GM21360 (cell line): ENCODE results near the gene SH2D4B.
"Not testable (repeated sequence)": the region's sequence is repeated elsewhere in the genome, so short reads cannot be mapped to it uniquely, and the experiment has no call there.

Experiments used
- ATAC-seq: cut with Tn5 transposase; IDR thresholded peaks from one replicate; pipeline ENCODE4 v1.9.1; 2021; ENCODE audit warnings: mild to moderate bottlenecking, moderate library complexity; ENCODE audit not compliant: unreplicated experiment

The SH2D4B gene

DNA sequence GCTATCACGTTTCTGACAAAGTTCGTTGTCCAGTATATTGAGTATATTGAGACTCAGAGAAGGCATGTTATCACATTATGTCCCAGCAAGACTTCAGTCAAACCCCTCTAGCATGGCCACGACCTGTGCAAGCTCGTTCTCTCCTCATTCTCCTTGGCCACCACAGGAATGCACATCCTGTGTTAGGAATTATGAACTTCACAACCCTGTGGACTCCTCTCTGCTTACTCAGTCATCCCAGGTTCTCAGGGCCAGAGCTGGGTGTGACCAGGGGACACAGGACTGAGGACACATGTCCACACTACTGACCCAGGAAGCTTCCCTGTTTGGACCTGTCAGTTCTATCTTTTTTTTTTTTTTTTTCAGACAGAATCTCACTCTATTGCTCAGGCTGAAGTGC, 4.4 kb downstream of the SH2D4B start:
- ATAC-seq = no peak

- ATAC-seq = no peak
Measured at GRCh38 chr10:80542652-80543318, 5.1 kb downstream of the SH2D4B start.

GRCh38 chr10:80543319-80543672, 5.6 kb downstream of the SH2D4B start:
- ATAC-seq = not testable (repeated sequence)

DNA sequence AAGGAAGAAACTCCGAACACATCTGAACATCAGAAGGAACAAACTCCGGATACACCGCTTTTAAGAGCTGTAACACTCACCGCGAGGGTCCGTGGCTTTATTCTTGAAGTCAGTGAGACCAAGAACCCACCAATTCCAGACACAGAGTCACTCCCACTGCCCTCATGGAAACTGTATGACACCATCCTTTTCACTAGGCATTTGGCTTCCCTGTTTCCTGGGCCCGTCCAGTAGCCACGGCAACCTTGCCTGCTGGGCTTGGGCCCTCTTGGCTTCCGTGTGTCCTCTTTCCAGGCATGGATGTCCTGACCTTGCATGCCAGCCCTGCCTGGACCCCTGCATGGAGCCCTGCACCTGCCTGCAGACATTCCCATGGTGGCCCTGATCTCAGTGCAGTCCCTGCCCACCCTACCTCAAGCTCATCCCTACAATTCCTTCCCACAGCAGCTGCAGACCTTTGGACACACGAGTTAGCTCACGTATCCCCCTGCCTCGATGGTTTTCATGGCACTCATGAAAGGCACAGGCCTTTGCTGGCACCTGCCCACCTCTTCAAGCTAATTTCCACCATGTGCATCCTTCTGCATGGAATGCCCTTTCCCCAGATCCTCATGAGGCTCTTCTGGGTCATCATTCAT, 6.7 kb downstream of the SH2D4B start:
- ATAC-seq = no peak

- no peak for ATAC-seq
Measured at GRCh38 chr10:80545258-80545881, 7.7 kb downstream of the SH2D4B start.

GRCh38 chr10:80552151-80552646, 14.5 kb downstream of the SH2D4B start:
- ATAC-seq = no peak

DNA sequence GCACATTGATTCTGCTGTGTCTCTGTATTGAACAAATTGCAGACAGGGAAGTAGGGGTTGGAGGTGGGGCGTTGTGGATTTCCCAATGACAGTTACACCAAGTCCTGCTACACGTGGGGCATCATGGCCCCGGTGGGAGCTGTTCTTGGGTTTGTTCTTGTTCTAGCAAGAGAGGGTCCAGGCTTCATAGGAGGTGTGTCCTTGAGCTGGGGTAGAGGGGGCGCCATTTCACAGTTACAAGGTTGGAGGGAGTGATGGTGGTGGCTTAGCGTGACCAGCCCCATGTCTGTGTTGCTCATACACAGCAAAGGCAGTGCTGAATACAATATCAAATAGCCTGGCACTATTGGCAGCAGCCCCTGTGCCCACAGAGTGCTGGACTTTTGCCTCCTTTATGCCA, 15.7 kb downstream of the SH2D4B start:
- ATAC-seq = no peak

- ATAC-seq = no peak
Measured at GRCh38 chr10:80554050-80554449, 16.3 kb downstream of the SH2D4B start.

- ATAC-seq = no peak
Measured at GRCh38 chr10:80555415-80555814, 17.7 kb downstream of the SH2D4B start.

DNA sequence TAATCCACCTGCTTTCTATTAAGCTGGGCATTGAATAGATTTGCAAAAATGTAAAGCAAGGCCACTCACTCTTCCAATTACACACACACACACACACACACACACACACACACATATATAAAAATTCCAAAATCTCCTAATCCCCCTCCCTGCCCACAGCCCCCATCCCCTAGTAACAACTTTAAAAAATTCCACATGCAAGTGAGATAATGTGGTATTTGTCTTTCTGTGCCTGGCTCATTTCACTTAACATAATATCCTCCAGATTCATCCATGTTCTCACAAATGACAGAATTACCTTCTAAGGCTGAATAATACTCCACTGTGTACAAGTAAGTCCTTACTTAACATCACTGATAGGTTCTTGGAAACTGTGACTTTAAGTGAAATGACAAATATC, 24.2 kb downstream of the SH2D4B start:
- ATAC-seq = no peak

GRCh38 chr10:80567292-80567691, 29.6 kb downstream of the SH2D4B start:
- no peak for ATAC-seq

GRCh38 chr10:80569131-80569895, 31.6 kb downstream of the SH2D4B start:
- no peak for ATAC-seq

- ATAC-seq = no peak
Measured at GRCh38 chr10:80571352-80571751, 33.6 kb downstream of the SH2D4B start.

GRCh38 chr10:80579181-80579763, 41.6 kb downstream of the SH2D4B start:
- no peak for ATAC-seq

DNA sequence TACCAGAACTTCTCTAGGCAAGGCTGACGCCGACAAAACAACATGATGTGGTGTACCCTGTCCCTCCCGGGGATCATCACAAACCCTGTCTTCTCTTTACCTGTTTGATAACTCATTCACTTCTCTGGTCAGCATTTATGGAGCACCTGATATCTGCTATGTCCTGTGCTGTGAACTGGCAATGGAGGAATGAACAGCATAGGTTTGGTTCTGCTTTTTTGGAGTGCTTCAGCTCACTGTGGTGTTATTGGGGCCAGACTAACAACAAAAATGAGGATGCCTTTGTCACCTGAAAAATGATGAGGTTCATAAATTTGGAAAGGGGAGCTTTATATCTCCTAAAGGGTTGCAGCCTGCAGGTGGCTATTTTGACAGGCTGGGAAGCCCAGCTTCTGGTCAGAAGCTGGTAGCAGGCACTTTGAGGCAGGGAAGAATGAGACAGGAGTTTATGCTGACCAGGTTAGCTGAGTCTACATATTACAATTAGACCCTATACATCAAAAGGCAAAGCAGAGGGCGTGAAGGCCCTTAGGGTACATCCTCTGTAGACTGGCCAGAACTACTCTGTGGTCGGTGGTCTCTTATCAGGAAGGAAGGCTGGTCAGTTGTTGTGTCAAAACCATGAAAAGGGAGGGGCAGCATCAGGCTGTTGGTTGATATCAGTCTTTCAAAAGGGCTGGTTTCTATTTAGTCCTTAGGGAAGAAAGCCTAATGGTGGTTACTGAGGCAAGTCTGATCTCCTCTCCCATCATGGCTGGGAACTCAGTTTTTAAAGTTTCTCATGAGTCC, 42.3 kb downstream of the SH2D4B start:
- ATAC-seq = no peak

DNA sequence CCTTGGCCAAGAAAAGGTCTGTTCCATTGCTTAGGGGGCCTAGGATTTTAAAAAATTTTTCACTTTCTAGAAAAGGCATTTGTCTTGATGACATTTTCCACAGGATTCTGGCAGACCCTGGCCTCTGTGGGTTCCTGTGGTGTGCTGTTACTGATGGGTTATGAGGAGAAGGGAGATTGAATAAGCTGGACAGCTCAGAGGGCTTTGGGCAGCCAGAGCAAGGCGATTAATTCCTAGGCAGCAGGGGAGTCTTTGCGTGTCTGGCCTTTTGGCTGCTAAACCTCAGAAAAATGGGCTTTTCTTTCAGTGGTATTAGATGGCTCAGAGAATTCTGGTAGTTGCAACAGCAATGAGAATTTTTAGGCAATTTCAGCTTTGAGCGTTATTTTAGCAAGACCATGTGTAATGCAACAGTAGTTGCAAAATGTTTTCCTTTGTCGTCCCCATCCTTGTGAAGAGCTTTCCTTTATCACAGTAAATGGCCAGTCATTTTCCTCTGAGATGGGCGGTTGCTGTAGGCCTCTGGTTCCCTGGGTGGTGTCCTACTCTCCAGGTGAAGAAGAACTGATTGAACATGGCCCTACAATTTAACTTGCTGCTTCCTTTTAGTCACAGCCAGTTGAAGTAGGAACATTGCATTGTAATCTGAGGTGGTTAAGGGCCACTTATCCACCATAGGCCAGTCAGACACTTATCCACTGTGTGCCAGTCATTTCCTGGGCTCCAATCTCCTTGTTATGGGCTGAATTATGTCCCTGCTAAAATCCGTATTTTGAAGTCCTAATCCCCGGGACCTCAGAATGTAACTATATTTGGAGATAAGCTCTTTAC, 43.2 kb downstream of the SH2D4B start:
- ATAC-seq = no peak

GRCh38 chr10:80581469-80581835, 43.8 kb downstream of the SH2D4B start:
- ATAC-seq = no peak

DNA sequence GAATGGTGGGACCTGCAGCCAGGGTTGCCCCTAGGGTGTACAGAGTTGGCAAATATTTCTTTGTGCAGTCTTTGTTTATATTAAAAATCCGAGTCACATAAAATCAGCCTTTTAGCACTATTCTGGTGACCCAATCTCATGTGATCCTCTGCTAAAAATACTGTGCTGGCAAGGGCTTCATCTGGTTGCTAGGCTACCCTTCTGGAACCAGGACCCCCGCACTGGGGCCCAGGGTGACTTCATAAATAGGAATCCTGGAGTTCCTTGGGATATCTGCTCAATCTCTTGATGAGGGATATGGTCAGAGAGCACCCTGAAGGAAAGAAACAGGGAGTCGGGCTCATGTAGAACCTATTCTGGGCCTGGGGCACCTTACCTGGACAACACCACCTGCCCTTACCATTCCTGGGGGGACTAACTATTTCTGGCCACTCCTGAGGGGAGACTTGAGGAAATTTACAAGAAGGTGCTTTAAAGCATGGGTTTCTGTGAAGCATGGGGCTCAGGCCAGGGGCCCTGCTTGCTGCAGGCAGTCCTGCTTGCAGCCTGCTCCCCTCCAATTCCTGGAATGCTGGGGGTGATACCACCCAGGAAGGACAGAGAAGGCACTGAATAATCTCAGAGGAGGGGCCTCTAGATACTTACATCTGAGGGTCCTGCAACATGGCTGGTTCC, 44.7 kb downstream of the SH2D4B start:
- no peak for ATAC-seq

DNA sequence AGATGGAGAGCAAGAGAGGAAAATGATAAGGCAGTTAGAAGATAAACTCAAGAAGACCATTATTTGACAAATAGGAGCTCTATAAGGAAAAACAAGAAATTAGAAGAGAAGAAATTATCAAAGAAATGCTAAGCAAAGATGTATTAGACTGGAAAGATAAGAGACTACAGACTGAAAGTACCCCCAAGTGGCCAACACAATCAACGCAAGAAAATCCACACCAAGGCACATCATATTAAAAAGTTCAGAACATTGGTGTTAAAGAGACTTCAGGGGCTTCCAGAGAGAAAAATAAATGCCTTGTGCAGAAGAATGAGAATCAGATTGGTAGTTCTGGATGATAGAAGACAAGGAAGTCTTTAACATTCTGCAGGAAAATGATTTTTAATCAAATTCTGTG, 46.0 kb downstream of the SH2D4B start:
- no peak for ATAC-seq
